Tibial nerve (tissue), 4 donors: ENCODE data around the gene PROK2. TPM values are rescaled to one million over a fixed set of nuclear protein-coding genes. Genes with fewer than 3 reads are reported as not detected.

ENCODE experiments used
- DNase-seq, 2 donors: peaks; one replicate each; pipeline ENCODE4 v3.0.0-alpha.2; 2019; ENCODE audit warnings: low spot score in 2 of 2
- H3K27ac ChIP-seq, 4 donors: fragments of 200-600 bp; sonication (generic) in 3 of 4; one replicate each; pipeline ENCODE4 v1.5.1; 2017 to 2019; ENCODE audit warnings: mild to moderate bottlenecking in 1 of 4
- H3K27me3 ChIP-seq, 2 donors: fragments of 200-600 bp; sonication (generic) in 1 of 2; one replicate each; pipeline versions ENCODE4 v1.5.1 to v1.6.0; 2017 to 2019
- H3K36me3 ChIP-seq, 3 donors: fragments of 200-600 bp; sonication (generic); one replicate each; pipeline ENCODE4 v1.5.1; 2018 to 2019
- H3K4me1 ChIP-seq, 4 donors: fragments of 200-600 bp; sonication (generic) in 3 of 4; one replicate each; pipeline ENCODE4 v1.5.1; 2017 to 2019
- H3K4me3 ChIP-seq, 4 donors: fragments of 200-600 bp; sonication (generic) in 3 of 4; one replicate each; pipeline ENCODE4 v1.5.1; 2017 to 2019; ENCODE audit warnings: mild to moderate bottlenecking in 1 of 4, moderate library complexity in 1 of 4
- H3K9me3 ChIP-seq, 4 donors: fragments of 200-600 bp; sonication (generic) in 3 of 4; one replicate each; pipeline ENCODE4 v1.5.1; 2017 to 2019
- EP300 ChIP-seq, 2 donors: sonication (generic); formaldehyde crosslinking; IDR thresholded peaks; one replicate each; pipeline ENCODE4 v1.6.1; 2017; ENCODE audit warnings: antibody characterized with exemption in 2 of 2, mild to moderate bottlenecking in 1 of 2
- POLR2A ChIP-seq, 2 donors: fragments of 450-650 bp; IDR thresholded peaks; one replicate each; pipeline ENCODE4 v1.6.1; 2017; ENCODE audit warnings: antibody characterized with exemption in 2 of 2, mild to moderate bottlenecking in 2 of 2, moderate library complexity in 2 of 2
- WGBS, 2 donors: methylation state at CpG; one replicate each; pipeline ENCODE4 v1.1.5; 2018; 5-methylcytosine and 5-hydroxymethylcytosine counted together
- total RNA-seq, 4 donors: library from RNA; depleted of rRNA; stranded (reverse); fragments of >200 nt; gene quantifications; one replicate each; pipeline ENCODE4 v1.1.0, GENCODE V29; 2016
- TF ChIP-seq, protein P1 (sequence below), 5 experiments: fragments of 200-600 bp in 3 of 5; fragments of 450-650 bp in 2 of 5; sonication (generic) in 3 of 5; IDR thresholded peaks; one replicate each; pipeline ENCODE4 v1.5.1; 2016 to 2019; ENCODE audit warnings: antibody characterized with exemption in 5 of 5, mild to moderate bottlenecking in 3 of 5, moderate library complexity in 2 of 5

PROK2 gene
- total RNA-seq, 4 donors from 2014 or later, result 0.21 TPM; not detected in 3

DNA sequence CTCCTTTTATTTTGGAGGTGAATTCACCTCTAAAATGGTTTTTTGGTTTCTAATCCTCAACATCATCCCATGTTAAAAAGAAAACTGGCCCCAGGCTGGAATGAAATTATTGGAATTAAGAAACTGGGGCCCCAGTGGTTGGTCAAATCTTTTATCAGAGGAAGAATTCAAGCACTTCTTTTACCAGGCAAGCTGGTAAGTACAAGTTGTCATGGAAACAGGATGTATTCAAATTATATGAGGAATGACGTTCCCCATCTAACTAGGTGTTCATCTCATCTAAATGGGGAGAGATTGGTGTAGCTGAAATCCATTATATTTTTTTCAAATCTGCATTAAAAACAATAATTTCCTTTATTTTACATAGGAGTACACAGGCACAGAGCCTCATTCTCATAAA, 50.1 kb downstream of the PROK2 start:
- Histone ChIP-seq H3K36me3 (no peaks in the 10 kb centered on the region), H3K9me3 (peaks cover 0 to 3% (median 0%) of the 10 kb centered on the region in 4 donors), H3K4me1 (no peaks in the 10 kb centered on the region), H3K4me3 (no peak overlapping the region), H3K27ac (no peak overlapping the region), H3K27me3 (no peaks in the 10 kb centered on the region)
- no peak for TF ChIP-seq EP300 (IDR thresholded peaks at IDR 0.05)
- TF ChIP-seq POLR2A (IDR thresholded peaks at IDR 0.05), result no peak
- DNase-seq, result no peak
- WGBS, 2 donors, result 67 to 75% methylated on average over 1 of the region's 1 CpG

DNA sequence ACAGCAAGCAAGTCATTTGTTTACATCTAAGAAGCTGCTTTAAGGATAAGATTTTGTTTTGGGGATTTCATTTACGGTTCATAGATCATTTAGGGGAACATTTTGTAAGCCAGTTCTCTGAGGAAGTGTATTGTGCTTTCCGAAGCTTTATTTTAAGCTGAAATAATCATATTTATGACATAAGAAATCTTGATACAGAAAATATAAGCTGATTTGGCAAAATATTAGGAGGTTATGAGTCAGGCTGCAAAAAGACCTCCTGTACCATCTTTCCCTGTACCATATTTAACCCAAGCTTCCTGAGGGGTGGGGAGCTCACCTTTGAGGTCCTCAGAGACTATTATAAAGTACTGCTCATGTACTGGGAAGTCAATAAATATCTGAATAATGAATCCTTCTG, 51.6 kb downstream of the PROK2 start:
- Histone ChIP-seq H3K36me3 (no peaks in the 10 kb centered on the region), H3K4me1 (no peaks in the 10 kb centered on the region), H3K27me3 (no peaks in the 10 kb centered on the region), H3K27ac (no peak overlapping the region), H3K4me3 (no peak overlapping the region), H3K9me3 (peaks cover 0 to 3% (median 0%) of the 10 kb centered on the region in 4 donors)
- no peak for DNase-seq
- 91 to 94% methylated on average over 2 of the region's 2 CpGs for WGBS, 2 donors
- no peak for TF ChIP-seq EP300 (IDR thresholded peaks at IDR 0.05)
- no peak for TF ChIP-seq POLR2A (IDR thresholded peaks at IDR 0.05)
- TF ChIP-seq, protein P1, sequence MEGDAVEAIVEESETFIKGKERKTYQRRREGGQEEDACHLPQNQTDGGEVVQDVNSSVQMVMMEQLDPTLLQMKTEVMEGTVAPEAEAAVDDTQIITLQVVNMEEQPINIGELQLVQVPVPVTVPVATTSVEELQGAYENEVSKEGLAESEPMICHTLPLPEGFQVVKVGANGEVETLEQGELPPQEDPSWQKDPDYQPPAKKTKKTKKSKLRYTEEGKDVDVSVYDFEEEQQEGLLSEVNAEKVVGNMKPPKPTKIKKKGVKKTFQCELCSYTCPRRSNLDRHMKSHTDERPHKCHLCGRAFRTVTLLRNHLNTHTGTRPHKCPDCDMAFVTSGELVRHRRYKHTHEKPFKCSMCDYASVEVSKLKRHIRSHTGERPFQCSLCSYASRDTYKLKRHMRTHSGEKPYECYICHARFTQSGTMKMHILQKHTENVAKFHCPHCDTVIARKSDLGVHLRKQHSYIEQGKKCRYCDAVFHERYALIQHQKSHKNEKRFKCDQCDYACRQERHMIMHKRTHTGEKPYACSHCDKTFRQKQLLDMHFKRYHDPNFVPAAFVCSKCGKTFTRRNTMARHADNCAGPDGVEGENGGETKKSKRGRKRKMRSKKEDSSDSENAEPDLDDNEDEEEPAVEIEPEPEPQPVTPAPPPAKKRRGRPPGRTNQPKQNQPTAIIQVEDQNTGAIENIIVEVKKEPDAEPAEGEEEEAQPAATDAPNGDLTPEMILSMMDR (IDR thresholded peaks at IDR 0.05), result no peak

DNA sequence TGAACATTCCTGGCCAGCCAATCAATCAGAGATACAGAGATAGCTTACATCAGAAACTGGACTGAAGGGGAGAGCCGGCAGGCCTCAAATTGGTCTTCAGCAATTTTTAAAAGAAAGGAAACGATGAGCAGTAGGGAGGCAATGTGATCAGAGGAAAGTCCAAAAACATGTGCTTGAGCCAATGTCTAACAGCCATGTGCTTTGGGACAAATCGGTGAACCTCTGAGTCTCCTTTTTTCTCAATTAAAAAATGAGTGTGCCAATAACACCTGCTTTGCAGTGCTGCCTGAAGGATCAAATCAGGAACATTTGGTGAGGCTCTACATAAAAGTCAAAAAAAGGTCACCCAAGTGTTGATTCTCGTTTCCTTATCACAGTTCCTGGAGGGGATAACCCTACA, 52.3 kb downstream of the PROK2 start:
- Histone ChIP-seq H3K9me3 (no peaks in the 10 kb centered on the region), H3K27me3 (no peaks in the 10 kb centered on the region), H3K27ac (no peak overlapping the region), H3K4me3 (no peak overlapping the region), H3K4me1 (no peaks in the 10 kb centered on the region), H3K36me3 (no peaks in the 10 kb centered on the region)
- 87 to 91% methylated on average over 4 of the region's 4 CpGs for WGBS, 2 donors
- TF ChIP-seq, protein P1 (IDR thresholded peaks at IDR 0.05), result no peak
- TF ChIP-seq POLR2A (IDR thresholded peaks at IDR 0.05) (no peak), EP300 (IDR thresholded peaks at IDR 0.05) (no peak)
- no peak for DNase-seq

DNA sequence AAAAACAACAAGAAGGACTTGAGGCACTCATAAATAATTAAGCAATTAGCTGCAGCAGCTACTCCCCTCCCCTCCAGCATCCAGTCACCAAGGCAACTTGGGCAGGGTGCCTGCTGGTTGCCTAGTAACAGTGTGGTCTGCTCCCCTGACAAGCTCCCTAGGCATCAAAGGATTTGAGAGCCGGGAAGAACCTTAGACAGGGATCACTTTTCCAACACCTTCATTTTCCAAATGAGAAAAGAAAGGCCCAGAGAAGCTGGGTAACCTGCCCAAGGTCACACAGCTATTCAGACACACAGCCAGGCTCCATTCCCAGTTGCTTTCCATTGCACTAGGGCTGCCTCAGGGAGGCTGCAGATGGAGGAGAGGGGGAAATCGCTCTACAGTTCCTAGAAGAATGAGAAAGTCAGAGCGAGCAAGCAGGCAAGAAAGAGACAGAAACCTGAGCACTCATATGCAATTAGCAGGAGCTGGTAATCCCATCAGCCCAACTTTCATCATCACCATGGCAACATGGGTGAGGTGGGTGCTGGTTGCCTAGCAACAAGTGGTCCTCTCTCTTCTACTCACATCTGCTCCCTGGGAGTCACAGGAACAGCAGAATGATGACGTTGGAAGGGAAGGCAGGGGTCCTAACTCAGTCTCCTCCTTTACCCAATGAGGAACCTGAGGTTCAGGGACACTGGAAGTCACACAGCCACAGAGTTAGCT, 56.2 kb downstream of the PROK2 start:
- H3K27me3 ChIP-seq, result no peaks in the 10 kb centered on the region
- TF ChIP-seq EP300 (IDR thresholded peaks at IDR 0.05) (no peak), POLR2A (IDR thresholded peaks at IDR 0.05) (no peak)
- TF ChIP-seq, protein P1 (IDR thresholded peaks at IDR 0.05), result no peak
- no peak overlapping the region for H3K27ac ChIP-seq
- WGBS, 2 donors, result 51 to 67% methylated on average over 4 of the region's 4 CpGs
- H3K36me3 ChIP-seq, result no peaks in the 10 kb centered on the region
- no peaks in the 10 kb centered on the region for H3K9me3 ChIP-seq
- no peak overlapping the region for H3K4me3 ChIP-seq
- peaks cover 0 to 17% (median 6%) of the 10 kb centered on the region in 4 donors for H3K4me1 ChIP-seq
- no peak for DNase-seq

DNA sequence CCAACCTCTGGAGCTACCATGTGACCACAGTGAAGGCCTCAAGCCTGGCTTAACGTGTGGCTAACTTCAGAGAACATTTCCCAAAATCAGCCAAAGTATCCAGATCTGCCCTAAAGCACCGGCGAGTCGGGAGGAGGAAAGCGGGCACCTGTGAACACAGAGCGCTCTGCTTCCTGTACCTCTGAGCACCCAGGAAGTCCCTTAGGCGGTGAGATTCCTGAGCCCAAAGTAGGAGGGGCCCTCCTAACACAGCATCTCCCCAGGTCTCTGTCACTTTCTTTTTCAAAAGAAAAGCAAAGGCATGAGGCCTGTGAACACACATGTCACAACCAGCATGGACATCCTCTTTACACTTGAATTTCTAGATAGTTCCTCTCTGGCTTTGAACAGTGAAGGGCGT, 58.8 kb downstream of the PROK2 start:
- Histone ChIP-seq H3K27me3 (no peaks in the 10 kb centered on the region), H3K27ac (peak overlapping the region in 3 of 4 donors; percentile 77 to 90 (median 87)), H3K36me3 (no peaks in the 10 kb centered on the region), H3K9me3 (no peaks in the 10 kb centered on the region), H3K4me3 (peak overlapping the region in 2 of 4 donors; percentile 61 to 84), H3K4me1 (peaks cover 0 to 25% (median 6%) of the 10 kb centered on the region in 4 donors)
- TF ChIP-seq POLR2A (IDR thresholded peaks at IDR 0.05) (no peak), EP300 (IDR thresholded peaks at IDR 0.05) (no peak)
- TF ChIP-seq, protein P1 (IDR thresholded peaks at IDR 0.05), result no peak
- no peak for DNase-seq
- WGBS, 2 donors, result 84 to 91% methylated on average over 8 of the region's 8 CpGs
